Neutrophil (primary cell): ENCODE results near the gene ZBTB20.

Experiments
- H3K27ac ChIP-seq: fragments of 200-600 bp; sonication (generic); 2 replicates; pipeline ENCODE4 v1.5.1; 2016; ENCODE audit warnings: mild to moderate bottlenecking, moderate library complexity
- H3K27me3 ChIP-seq: fragments of 200-600 bp; sonication (generic); 2 replicates; pipeline ENCODE4 v1.6.0; 2016; ENCODE audit warnings: mild to moderate bottlenecking
- H3K36me3 ChIP-seq: fragments of 200-600 bp; sonication (generic); 2 replicates; pipeline ENCODE4 v1.5.1; 2017
- H3K4me1 ChIP-seq, 2 experiments: fragments of 200-600 bp in 1 of 2; sonication (generic) in 1 of 2; 1 replicate in 1 of 2; 2 replicates in 1 of 2; pipeline versions ENCODE4 v1.5.1 to v1.6.1; 2013 to 2016; ENCODE audit warnings: low read depth in 1 of 2, low read length in 1 of 2, mild to moderate bottlenecking in 1 of 2, moderate library complexity in 1 of 2; ENCODE audit not compliant: control insufficient read depth in 1 of 2, insufficient read depth in 1 of 2
- H3K4me3 ChIP-seq, 2 experiments: fragments of 200-600 bp in 1 of 2; sonication (generic) in 1 of 2; 1 replicate in 1 of 2; 2 replicates in 1 of 2; pipeline ENCODE4 v1.5.1; 2013 to 2016; ENCODE audit warnings: low read depth in 1 of 2, low read length in 1 of 2, mild to moderate bottlenecking in 1 of 2, moderate library complexity in 1 of 2
- H3K9me3 ChIP-seq: fragments of 200-600 bp; sonication (generic); 2 replicates; pipeline ENCODE4 v1.5.1; 2016
- TF ChIP-seq, protein P1 (sequence below): fragments of 200-600 bp; sonication (generic); IDR thresholded peaks from 2 replicates; pipeline ENCODE4 v1.5.1; 2016; ENCODE audit warnings: antibody characterized with exemption

The ZBTB20 gene

DNA sequence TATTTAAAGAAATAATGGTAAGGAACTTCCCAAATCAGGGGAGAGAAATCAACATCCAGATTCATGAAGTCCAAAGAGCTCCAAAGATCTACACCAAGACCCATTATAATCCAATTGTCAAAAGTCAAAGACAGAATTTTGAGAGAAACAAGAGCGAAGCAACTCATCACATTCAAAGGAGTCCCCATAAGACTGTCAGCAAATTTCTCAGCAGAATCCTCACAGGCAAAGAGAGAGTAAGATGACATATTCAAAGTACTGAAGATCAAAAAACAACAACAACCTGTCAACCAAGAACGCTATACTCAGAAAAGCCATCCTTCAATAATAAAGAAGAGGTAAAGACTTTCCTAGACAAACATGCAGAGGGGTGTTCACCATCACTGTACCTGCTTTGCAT is 511.2 kb downstream of the ZBTB20 start:
- Histone ChIP-seq H3K4me1 (no peaks in the 10 kb centered on the region), H3K27ac (no peak overlapping the region), H3K4me3 (no peak overlapping the region), H3K27me3 (no peaks in the 10 kb centered on the region), H3K9me3 (no peaks in the 10 kb centered on the region), H3K36me3 (no peaks in the 10 kb centered on the region)
- TF ChIP-seq, protein P1, sequence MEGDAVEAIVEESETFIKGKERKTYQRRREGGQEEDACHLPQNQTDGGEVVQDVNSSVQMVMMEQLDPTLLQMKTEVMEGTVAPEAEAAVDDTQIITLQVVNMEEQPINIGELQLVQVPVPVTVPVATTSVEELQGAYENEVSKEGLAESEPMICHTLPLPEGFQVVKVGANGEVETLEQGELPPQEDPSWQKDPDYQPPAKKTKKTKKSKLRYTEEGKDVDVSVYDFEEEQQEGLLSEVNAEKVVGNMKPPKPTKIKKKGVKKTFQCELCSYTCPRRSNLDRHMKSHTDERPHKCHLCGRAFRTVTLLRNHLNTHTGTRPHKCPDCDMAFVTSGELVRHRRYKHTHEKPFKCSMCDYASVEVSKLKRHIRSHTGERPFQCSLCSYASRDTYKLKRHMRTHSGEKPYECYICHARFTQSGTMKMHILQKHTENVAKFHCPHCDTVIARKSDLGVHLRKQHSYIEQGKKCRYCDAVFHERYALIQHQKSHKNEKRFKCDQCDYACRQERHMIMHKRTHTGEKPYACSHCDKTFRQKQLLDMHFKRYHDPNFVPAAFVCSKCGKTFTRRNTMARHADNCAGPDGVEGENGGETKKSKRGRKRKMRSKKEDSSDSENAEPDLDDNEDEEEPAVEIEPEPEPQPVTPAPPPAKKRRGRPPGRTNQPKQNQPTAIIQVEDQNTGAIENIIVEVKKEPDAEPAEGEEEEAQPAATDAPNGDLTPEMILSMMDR, result no peak

DNA sequence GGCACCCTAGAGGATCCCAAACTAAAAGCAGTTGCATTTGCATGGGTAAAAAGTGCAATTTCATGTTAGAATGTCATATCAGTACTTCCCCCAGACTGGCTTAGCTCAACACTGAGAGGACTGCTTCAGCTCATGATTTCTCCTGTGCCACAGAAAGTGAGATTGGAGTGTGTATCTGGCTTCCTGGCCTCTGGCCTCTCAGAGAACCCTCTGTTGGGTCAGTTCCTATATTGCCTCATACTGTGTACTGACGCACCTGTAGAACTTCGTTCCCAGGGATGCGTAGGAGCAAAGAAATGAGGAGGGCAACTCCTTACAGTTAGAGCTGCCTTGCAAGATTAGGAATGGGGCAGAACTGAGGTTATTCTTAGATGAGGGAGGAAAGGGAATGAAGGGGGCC is 512.5 kb downstream of the ZBTB20 start:
- TF ChIP-seq, protein P1, result no peak
- H3K9me3 ChIP-seq, result no peaks in the 10 kb centered on the region
- no peaks in the 10 kb centered on the region for H3K4me1 ChIP-seq
- H3K36me3 ChIP-seq, result no peaks in the 10 kb centered on the region
- H3K4me3 ChIP-seq, result no peak overlapping the region
- H3K27me3 ChIP-seq, result no peaks in the 10 kb centered on the region
- H3K27ac ChIP-seq, result no peak overlapping the region

DNA sequence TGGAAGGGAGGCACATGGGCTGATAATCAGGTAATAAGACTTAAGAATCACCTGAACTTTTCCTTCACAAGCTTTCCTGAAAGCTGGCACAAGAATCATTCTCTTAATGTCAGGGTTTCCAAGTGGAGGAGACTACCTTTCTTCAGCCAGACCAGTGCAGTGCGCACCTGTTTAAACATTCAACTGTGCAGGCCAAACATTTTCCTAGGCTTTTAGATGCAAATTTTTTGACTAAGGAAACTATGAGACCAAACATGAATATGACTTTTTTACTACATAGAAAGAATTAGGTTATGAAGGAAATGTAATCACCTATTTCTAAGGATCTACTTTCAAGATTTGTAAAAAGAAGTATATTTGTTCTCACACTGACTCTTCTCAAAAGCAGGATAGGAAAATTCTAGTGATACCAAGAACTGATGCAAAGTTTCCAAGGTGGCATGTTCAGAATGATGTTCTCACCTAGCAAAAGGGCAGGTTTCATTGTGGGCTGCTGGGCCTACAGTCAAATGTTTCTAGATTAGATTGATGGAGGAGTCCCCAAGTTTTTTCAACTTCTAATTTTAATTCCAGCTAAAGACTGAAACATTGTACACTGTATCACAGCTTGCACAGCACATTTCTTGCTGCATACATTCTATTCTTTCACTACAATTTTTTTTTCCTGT is 514.2 kb downstream of the ZBTB20 start:
- Histone ChIP-seq H3K27me3 (no peaks in the 10 kb centered on the region), H3K9me3 (no peaks in the 10 kb centered on the region), H3K4me3 (no peak overlapping the region), H3K36me3 (no peaks in the 10 kb centered on the region), H3K27ac (no peak overlapping the region), H3K4me1 (no peaks in the 10 kb centered on the region)
- TF ChIP-seq, protein P1, result no peak

DNA sequence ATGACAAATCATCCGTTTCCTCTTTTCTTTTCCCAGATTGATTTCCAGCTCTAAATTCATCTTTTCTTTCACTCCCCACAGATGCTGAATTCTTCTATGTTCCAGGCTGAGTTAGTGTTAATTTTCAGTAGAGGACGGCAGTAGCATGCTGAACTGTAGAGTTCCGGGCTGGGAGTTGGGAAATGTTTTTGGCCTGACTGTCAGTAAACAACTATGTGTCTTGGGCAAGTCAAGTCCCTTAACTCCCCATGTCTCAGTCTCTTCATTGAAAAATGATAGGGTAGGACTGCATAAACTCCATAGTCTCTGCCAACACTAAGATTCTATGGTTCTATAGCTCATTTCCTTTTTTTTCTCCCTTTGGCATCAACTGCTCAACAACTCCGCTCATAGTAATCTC is 519.3 kb downstream of the ZBTB20 start:
- Histone ChIP-seq H3K27ac (no peak overlapping the region), H3K4me3 (no peak overlapping the region), H3K4me1 (no peaks in the 10 kb centered on the region), H3K36me3 (no peaks in the 10 kb centered on the region), H3K27me3 (no peaks in the 10 kb centered on the region), H3K9me3 (no peaks in the 10 kb centered on the region)
- TF ChIP-seq, protein P1, result no peak

DNA sequence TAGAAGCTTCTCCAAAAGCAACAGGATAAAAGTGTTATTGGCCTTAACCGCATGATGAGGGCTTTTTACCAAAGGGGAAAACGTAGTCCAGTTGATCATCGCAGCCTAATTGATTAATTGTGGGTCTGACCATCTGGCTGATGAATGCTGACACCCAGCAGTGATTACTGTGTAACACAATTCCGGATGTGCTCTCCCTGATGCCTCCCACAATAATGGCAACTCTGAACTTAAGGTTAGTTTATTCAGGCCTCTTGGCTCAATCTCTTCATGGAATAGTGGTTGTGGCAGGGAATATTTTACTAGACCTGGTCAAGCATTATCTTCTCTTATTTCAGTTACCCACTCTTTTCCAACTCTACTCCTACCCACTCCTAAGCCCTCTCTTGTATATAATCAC is 520.3 kb downstream of the ZBTB20 start:
- H3K4me1 ChIP-seq, result no peaks in the 10 kb centered on the region
- H3K4me3 ChIP-seq, result no peak overlapping the region
- H3K9me3 ChIP-seq, result no peaks in the 10 kb centered on the region
- no peaks in the 10 kb centered on the region for H3K27me3 ChIP-seq
- no peaks in the 10 kb centered on the region for H3K36me3 ChIP-seq
- no peak overlapping the region for H3K27ac ChIP-seq
- TF ChIP-seq, protein P1, result no peak
